Upper lobe of right lung (tissue), 1 donor: ENCODE results near the gene PRKN. TPM values are rescaled to one million over a fixed set of nuclear protein-coding genes. Genes with fewer than 3 reads are reported as not detected.

Experiments
- ATAC-seq: fragments of 200-7000 bp; cut with Tn5 transposase; one replicate; pipeline ENCODE4 v1.9.1; 2020; ENCODE audit warnings: mild to moderate bottlenecking, moderate library complexity
- DNase-seq: peaks from one replicate; pipeline ENCODE4 v3.0.0-alpha.2; 2020
- H3K27ac ChIP-seq: fragments of 200-600 bp; one replicate; pipeline ENCODE4 v1.8.0; 2022
- H3K27me3 ChIP-seq: fragments of 200-600 bp; one replicate; pipeline ENCODE4 v1.8.0; 2022; ENCODE audit warnings: mild to moderate bottlenecking
- H3K36me3 ChIP-seq: fragments of 200-600 bp; one replicate; pipeline ENCODE4 v1.8.0; 2022
- H3K4me1 ChIP-seq: fragments of 200-600 bp; one replicate; pipeline ENCODE4 v1.8.0; 2022
- H3K4me3 ChIP-seq: fragments of 200-600 bp; one replicate; pipeline ENCODE4 v1.8.0; 2022; ENCODE audit warnings: mild to moderate bottlenecking
- H3K9me3 ChIP-seq: fragments of 200-600 bp; one replicate; pipeline ENCODE4 v1.8.0; 2022
- intact Hi-C: fragments of 100-400 bp; cut with DNase I; formaldehyde crosslinking; loops from one replicate; pipeline ENCODE4 v1.11.0; 2022
- total RNA-seq: library from RNA; stranded (reverse); fragmentation: NEBNext Ultra II Directional; extraction: Animal tissue kit (Norgen Biotek cat#: 25700); gene quantifications from one replicate; pipeline ENCODE4 v1.2.1, GENCODE V29; 2021
- TF ChIP-seq, protein P1 (sequence below): fragments of 200-600 bp; IDR thresholded peaks from one replicate; pipeline ENCODE4 v1.8.0; 2022; ENCODE audit warnings: antibody characterized with exemption
- donor health status: DM: no; HTN: yes; CAD: no; lungs with severe emphysema.

PRKN gene
- total RNA-seq, 1 donor from 2014 or later = 2.7 TPM

DNA sequence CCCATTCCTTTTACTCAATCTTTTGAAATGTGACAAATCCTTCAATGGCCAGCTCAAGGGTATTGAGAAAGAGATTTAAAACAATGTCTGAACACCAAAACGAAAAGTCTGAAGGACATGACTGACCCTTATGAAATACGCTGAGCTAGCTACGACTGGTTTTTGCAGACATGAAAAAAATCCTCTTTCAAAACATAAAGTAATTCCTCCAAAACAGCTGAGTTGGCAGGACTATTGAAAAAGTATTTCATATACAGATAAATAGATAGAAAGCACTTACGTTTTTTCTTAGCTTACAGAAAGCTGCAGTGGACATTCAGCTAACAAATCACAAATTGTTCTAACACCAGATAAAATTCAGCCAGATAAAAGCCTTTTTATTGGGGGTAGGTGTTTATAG, 751.0 kb downstream of the PRKN start:
- Histone ChIP-seq H3K9me3 (no peaks in the 10 kb centered on the region), H3K27me3 (no peaks in the 10 kb centered on the region), H3K4me3 (no peak overlapping the region), H3K4me1 (no peaks in the 10 kb centered on the region), H3K36me3 (no peaks in the 10 kb centered on the region), H3K27ac (no peak overlapping the region)
- ATAC-seq (no peak), DNase-seq (no peak)
- intact Hi-C loops = no loop called here
- TF ChIP-seq, protein P1, sequence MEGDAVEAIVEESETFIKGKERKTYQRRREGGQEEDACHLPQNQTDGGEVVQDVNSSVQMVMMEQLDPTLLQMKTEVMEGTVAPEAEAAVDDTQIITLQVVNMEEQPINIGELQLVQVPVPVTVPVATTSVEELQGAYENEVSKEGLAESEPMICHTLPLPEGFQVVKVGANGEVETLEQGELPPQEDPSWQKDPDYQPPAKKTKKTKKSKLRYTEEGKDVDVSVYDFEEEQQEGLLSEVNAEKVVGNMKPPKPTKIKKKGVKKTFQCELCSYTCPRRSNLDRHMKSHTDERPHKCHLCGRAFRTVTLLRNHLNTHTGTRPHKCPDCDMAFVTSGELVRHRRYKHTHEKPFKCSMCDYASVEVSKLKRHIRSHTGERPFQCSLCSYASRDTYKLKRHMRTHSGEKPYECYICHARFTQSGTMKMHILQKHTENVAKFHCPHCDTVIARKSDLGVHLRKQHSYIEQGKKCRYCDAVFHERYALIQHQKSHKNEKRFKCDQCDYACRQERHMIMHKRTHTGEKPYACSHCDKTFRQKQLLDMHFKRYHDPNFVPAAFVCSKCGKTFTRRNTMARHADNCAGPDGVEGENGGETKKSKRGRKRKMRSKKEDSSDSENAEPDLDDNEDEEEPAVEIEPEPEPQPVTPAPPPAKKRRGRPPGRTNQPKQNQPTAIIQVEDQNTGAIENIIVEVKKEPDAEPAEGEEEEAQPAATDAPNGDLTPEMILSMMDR = no peak

DNA sequence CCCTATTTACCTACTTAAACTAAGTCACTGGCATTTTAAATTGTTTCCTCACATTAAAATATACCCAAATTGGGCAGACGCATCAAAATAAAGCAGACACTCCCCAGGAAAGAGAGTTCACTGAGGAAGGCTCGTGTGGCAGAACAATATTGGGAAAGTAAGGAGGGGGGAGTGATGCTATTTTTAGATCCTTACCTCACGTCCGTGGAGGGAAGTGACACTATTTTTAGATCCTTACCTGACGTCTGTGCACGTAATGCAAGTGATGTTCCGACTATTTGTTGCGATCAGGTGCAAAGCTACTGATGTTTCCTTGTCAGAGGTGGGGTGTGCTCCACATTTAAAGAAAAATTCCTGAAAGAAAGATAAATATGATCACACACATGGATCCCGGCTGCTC, 754.5 kb downstream of the PRKN start:
- no peaks in the 10 kb centered on the region for H3K9me3 ChIP-seq
- H3K27me3 ChIP-seq = no peaks in the 10 kb centered on the region
- intact Hi-C loops = no loop called here
- TF ChIP-seq, protein P1 = no peak
- no peaks in the 10 kb centered on the region for H3K4me1 ChIP-seq
- ATAC-seq (no peak), DNase-seq (no peak)
- H3K36me3 ChIP-seq = no peaks in the 10 kb centered on the region
- no peak overlapping the region for H3K4me3 ChIP-seq
- H3K27ac ChIP-seq = no peak overlapping the region

DNA sequence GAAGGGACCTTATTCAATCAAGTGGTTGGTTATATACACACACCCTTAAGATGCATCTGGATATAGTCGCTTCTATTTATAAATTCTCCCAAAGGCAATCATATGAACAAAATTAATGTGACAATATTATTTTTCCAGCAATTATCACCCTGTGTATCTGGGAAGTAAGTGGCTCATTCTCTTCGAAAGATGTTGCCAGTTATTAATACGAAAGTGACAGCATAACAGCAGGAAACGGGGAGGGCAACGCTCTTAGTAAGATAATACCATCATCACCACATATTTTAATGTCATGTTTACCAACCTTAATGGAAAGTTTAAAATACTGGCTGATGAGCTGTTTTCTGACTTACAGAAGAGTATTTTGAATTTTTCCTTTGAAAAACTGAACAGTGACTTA, 756.5 kb downstream of the PRKN start:
- H3K27me3 ChIP-seq = no peaks in the 10 kb centered on the region
- TF ChIP-seq, protein P1 = no peak
- H3K9me3 ChIP-seq = no peaks in the 10 kb centered on the region
- no peak for DNase-seq
- no peaks in the 10 kb centered on the region for H3K4me1 ChIP-seq
- intact Hi-C loops = no loop called here
- ATAC-seq = no peak
- H3K36me3 ChIP-seq = no peaks in the 10 kb centered on the region
- no peak overlapping the region for H3K27ac ChIP-seq
- H3K4me3 ChIP-seq = no peak overlapping the region

DNA sequence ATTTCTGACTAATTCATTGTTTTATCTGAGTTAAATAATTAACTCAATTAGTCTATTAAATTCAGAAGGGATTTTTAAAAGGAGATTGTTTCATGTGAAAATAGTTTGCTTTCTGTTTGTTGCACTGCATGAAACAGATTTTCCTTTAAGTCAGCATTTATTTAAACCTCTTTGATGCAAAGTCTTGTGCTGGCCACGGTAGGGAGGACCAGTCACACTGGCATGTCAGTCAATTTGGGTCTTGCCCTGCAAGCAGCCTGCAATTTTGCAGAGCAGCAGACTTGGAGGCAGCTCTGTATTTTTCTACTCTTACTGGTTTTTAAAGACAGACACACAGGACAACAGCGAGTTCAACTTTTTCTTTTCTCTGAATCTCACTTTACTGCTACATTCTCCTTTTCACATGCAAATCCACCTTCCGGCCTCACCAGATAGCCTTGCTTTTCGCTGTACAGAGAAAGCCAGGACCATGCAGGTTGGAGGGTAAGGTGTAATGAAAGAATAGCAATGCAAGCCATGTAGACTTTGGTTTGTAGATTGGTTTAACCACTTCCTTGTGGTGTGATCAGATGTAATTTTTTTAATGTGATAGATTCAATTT, 763.8 kb downstream of the PRKN start:
- Histone ChIP-seq H3K27me3 (no peaks in the 10 kb centered on the region), H3K27ac (no peak overlapping the region), H3K9me3 (no peaks in the 10 kb centered on the region), H3K4me3 (no peak overlapping the region), H3K4me1 (no peaks in the 10 kb centered on the region), H3K36me3 (no peaks in the 10 kb centered on the region)
- ATAC-seq = no peak
- TF ChIP-seq, protein P1 = no peak
- intact Hi-C loops = no loop called here
- DNase-seq = no peak

DNA sequence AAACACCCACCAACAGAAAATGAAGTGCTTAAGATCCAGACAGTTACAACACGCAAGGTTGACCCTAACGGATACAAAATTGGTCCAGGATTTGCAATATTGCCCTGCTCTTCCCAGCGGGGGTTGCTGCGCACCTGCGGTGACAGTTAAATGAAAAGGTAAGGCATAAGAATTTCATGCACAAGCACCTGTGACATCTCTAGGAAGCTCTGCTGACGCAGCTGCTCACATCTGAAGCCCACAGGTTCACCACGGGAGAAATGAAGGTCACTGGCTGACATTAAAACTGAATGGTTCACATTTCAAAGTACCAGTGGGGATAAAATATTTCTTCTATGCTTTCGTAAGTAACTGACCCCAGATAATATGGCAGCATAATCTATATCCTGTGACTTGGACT, 764.4 kb downstream of the PRKN start:
- no peak overlapping the region for H3K4me3 ChIP-seq
- no peak for DNase-seq
- TF ChIP-seq, protein P1 = no peak
- no peaks in the 10 kb centered on the region for H3K9me3 ChIP-seq
- intact Hi-C loops = no loop called here
- H3K36me3 ChIP-seq = no peaks in the 10 kb centered on the region
- H3K27me3 ChIP-seq = no peaks in the 10 kb centered on the region
- H3K4me1 ChIP-seq = no peaks in the 10 kb centered on the region
- no peak overlapping the region for H3K27ac ChIP-seq
- no peak for ATAC-seq

DNA sequence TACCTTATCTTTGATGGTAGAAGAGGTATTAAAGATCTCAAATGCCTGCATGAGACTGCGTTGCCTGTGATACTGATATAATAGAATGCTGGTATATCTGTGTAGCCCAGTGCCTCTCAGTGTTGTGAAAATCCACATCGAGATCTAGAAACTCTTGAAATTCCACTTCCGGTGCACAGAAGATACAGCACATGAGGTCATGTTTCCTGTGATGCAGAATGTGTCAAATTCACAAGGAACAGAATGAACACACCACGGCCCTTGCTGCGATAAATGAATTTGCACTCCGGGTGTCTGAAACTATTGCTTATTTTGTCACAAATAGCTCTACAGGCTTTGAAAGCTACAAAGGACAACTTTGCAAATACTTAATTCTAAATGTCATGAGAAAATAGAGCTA, 765.8 kb downstream of the PRKN start:
- ATAC-seq (no peak), DNase-seq (no peak)
- no peaks in the 10 kb centered on the region for H3K9me3 ChIP-seq
- no peak overlapping the region for H3K27ac ChIP-seq
- intact Hi-C loops = no loop called here
- TF ChIP-seq, protein P1 = no peak
- no peaks in the 10 kb centered on the region for H3K4me1 ChIP-seq
- H3K4me3 ChIP-seq = no peak overlapping the region
- H3K36me3 ChIP-seq = no peaks in the 10 kb centered on the region
- H3K27me3 ChIP-seq = no peaks in the 10 kb centered on the region
